IPS-20b (cell line): ENCODE measurements around the gene PRR23C.
"Not testable (repeated sequence)": the region's sequence is repeated elsewhere in the genome, so short reads cannot be mapped to it uniquely, and the experiment has no call there.

Source experiments
- H3K27ac ChIP-seq: one replicate; pipeline ENCODE4 v1.5.1; 2013; ENCODE audit warnings: low read length
- H3K27me3 ChIP-seq: 2 replicates; pipeline ENCODE4 v1.6.1; 2013; ENCODE audit warnings: mild to moderate bottlenecking, low read length, inconsistent platforms; ENCODE audit not compliant: insufficient read depth
- H3K36me3 ChIP-seq: 2 replicates; pipeline ENCODE4 v1.6.1; 2013; ENCODE audit warnings: low read depth, mild to moderate bottlenecking, inconsistent platforms, low read length, moderate library complexity; ENCODE audit not compliant: insufficient read depth
- H3K4me1 ChIP-seq: 2 replicates; pipeline ENCODE4 v1.6.1; 2013; ENCODE audit warnings: mild to moderate bottlenecking, control low read depth, inconsistent platforms, low read length, moderate library complexity; ENCODE audit not compliant: insufficient read depth
- H3K4me3 ChIP-seq: 2 replicates; pipeline ENCODE4 v1.5.1; 2013; ENCODE audit warnings: mild to moderate bottlenecking, low read length, inconsistent platforms
- H3K9ac ChIP-seq: 2 replicates; pipeline ENCODE4 v1.6.1; 2013; ENCODE audit warnings: low read depth, mild to moderate bottlenecking, inconsistent platforms, low read length, moderate library complexity
- H3K9me3 ChIP-seq: 2 replicates; pipeline ENCODE4 v1.6.1; 2013; ENCODE audit warnings: mild to moderate bottlenecking, low read depth, low read length, inconsistent platforms; ENCODE audit not compliant: insufficient read depth

The PRR23C gene

DNA sequence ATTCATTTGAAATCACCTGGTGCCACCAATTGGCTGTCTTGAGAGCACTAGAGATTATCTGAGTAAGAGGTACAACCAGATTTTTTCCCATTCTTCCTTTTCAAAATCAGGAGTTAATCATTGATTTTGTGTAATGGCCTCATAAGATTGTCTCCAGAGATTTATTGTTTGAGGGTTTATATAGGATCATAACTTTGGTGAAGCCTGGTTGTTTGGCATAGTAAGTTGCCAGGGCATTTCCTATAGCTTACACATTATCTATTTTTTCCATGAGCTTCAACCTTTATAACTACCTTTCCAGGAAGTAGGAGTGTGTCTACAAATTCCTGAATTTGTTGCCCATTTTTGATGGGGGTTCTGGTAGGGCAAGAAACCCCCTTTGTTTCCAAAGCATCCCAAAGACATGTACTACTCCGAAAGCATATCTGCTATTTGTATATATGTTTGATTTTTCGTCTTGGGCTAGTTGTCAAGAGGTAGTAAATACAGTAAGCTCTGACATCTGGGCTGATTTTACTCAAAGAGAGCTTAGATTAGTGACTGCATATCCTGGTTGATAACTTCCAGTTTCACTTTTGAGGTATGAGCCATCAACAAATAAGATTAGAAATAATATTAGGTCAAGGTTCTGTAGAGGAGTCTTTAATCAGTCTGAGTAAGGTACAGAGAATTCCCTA is 12.2 kb downstream of the PRR23C start:
- Histone ChIP-seq H3K4me1 (no peaks in the 10 kb centered on the region), H3K9me3 (no peaks in the 10 kb centered on the region), H3K27me3 (no peaks in the 10 kb centered on the region), H3K9ac (no peak overlapping the region), H3K27ac (no peak overlapping the region), H3K36me3 (no peaks in the 10 kb centered on the region), H3K4me3 (no peak overlapping the region)

- H3K27me3 ChIP-seq, H3K36me3 ChIP-seq, H3K4me1 ChIP-seq, H3K9me3 ChIP-seq, H3K4me3 ChIP-seq, H3K27ac ChIP-seq, H3K9ac ChIP-seq: not testable (repeated sequence)
These were observed 14.1 kb downstream of the PRR23C start for GRCh38 chr3:139030576-139030975.

GRCh38 chr3:139024968-139025367 is 19.7 kb downstream of the PRR23C start:
- Histone ChIP-seq H3K9ac (no peak overlapping the region), H3K27ac (no peak overlapping the region), H3K4me3 (no peak overlapping the region), H3K4me1 (no peaks in the 10 kb centered on the region), H3K9me3 (peaks cover 4% of the 10 kb centered on the region; the same call in 1 of the 2 replicates), H3K27me3 (no peaks in the 10 kb centered on the region), H3K36me3 (no peaks in the 10 kb centered on the region)

GRCh38 chr3:139020868-139021234 is 23.8 kb downstream of the PRR23C start, which contains the start of gene PRR23B:
PRR23B (minus strand) TSS chr3:139020926; CDS start chr3:139020661, 265 bp downstream.
- Histone ChIP-seq H3K27me3 (no peaks in the 10 kb centered on the region), H3K9me3 (peaks cover 4% of the 10 kb centered on the region; the same call in 1 of the 2 replicates), H3K27ac (no peak within 1 kb of the TSS), H3K4me1 (no peaks in the 10 kb centered on the region), H3K36me3 (no peaks in the 10 kb centered on the region), H3K4me3 (no peak within 1 kb of the TSS), H3K9ac (no peak within 1 kb of the TSS)

- Histone ChIP-seq H3K36me3 (no peaks in the 10 kb centered on the region), H3K4me3 (no peak overlapping the region), H3K9ac (no peak overlapping the region), H3K27me3 (no peaks in the 10 kb centered on the region), H3K9me3 (peaks cover 4% of the 10 kb centered on the region; the same call in 1 of the 2 replicates), H3K27ac (no peak overlapping the region), H3K4me1 (no peaks in the 10 kb centered on the region)
These were observed 24.4 kb downstream of the PRR23C start for GRCh38 chr3:139020036-139020867.

- Histone ChIP-seq H3K9me3 (peaks cover 4% of the 10 kb centered on the region; the same call in 1 of the 2 replicates), H3K36me3 (no peaks in the 10 kb centered on the region), H3K4me1 (no peaks in the 10 kb centered on the region), H3K27ac (no peak overlapping the region), H3K4me3 (no peak overlapping the region), H3K9ac (no peak overlapping the region), H3K27me3 (no peaks in the 10 kb centered on the region)
These were observed 28.2 kb downstream of the PRR23C start for GRCh38 chr3:139016430-139017048.

DNA sequence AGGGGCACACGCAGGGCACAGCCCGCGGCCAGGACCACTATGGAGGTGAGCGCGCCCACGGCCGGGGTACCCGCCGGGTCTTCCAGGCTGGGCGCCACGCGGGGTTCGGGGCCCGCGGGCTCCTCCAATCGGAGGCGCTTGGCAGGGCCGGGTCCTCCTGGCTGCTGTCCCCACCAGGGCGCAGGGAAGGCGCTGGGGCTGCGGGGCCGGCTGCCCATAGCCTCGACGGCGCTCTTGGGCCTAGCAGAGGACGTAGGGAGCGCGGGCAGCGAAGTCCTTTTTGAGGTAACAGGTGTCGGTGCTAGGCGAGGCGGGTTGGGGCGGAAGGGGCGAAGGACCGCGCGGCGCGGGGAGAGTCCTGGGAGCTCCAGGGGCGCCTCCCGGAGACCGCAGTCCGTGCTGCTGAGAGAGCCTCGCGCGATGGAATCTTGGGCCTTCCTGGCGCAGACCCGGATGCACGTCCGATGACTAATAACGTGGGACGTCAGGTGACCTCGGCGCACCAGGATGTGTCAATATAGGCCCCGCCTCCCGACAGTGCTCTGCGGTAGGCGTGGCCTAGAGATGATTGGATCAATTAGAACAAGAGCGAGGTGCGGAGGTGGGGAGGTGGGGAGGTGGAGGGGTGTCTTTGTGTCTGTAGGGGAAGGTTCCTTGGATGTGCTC is 38.5 kb downstream of the PRR23C start, which contains the start of gene PRR23A:
Gene PRR23A, minus strand, starts transcription at position 218 of the 666 bp plus-strand sequence. Its CDS starts 0 bp downstream, at position 218.
- H3K4me3 ChIP-seq = no peak within 1 kb of the TSS
- H3K9me3 ChIP-seq = peaks cover 6% of the 10 kb centered on the region
- H3K4me1 ChIP-seq = no peaks in the 10 kb centered on the region
- H3K27me3 ChIP-seq = no peaks in the 10 kb centered on the region
- no peak within 1 kb of the TSS for H3K27ac ChIP-seq
- no peak within 1 kb of the TSS for H3K9ac ChIP-seq
- H3K36me3 ChIP-seq = no peaks in the 10 kb centered on the region

DNA sequence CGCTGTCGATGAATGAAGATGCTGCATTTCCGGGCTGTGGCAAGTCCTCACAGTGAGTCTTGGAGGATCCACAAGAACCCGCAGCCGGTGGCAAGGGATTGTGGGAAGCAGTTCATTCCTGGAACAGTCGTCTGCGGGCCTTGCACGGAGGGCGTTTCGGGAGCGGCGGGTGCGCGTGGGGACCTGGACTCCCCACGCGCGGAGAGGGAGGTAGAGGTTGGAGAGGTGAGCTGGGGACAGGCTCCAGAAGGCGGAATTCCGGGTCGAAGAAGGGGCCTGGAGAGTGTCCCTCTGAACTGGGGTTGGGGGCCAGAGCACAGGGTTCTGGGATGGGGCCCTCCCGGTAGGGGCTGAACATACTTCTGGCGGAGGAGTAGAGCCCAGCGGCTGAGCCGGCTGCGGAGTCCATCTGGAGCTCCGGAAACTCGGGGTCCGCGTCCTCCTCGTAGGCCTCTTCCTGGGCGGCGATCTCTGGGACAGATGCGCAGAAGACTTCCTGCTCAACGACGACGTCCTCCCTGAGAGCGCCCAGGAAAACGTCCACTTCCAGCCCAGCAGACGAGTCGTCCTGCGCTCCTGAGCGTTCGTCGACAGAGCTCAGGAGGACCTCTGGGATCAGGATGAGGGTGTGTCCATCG is 39.2 kb downstream of the PRR23C start:
- H3K4me3 ChIP-seq = no peak overlapping the region
- H3K27me3 ChIP-seq = no peaks in the 10 kb centered on the region
- no peaks in the 10 kb centered on the region for H3K36me3 ChIP-seq
- peaks cover 6% of the 10 kb centered on the region for H3K9me3 ChIP-seq
- H3K4me1 ChIP-seq = no peaks in the 10 kb centered on the region
- H3K9ac ChIP-seq = no peak overlapping the region
- no peak overlapping the region for H3K27ac ChIP-seq

GRCh38 chr3:138995706-138996105 is 49.0 kb downstream of the PRR23C start:
- H3K36me3 ChIP-seq = no peaks in the 10 kb centered on the region
- H3K4me1 ChIP-seq = no peaks in the 10 kb centered on the region
- 0 out of 2 replicates have a peak, but pooled peaks cover 4% of the 10 kb centered on the region for H3K27me3 ChIP-seq
- H3K27ac ChIP-seq = no peak overlapping the region
- no peaks in the 10 kb centered on the region for H3K9me3 ChIP-seq
- no peak overlapping the region for H3K4me3 ChIP-seq
- H3K9ac ChIP-seq = no peak overlapping the region
